ENCODE data around the gene CNTNAP2.

Gene CNTNAP2

DNA sequence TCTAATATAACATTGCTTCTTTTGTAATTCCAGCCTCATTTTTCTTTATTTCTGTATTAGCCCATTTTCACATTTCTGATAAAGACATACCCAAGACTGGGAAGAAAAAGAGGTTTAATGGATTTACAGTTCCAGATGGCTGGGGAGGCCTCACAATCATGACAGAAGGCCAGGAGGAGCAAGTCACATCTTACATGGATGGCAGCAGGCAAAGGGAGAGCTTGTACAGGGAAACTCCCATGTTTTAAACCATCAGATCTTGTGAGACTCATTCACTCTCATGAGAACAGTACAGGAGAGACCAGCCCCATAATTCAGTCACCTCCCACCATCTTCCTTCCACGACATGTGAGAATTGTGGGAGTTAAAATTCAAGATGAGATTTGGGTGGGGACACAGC lies 510.3 kb downstream of the CNTNAP2 start:
- no peak for DNase-seq

DNA sequence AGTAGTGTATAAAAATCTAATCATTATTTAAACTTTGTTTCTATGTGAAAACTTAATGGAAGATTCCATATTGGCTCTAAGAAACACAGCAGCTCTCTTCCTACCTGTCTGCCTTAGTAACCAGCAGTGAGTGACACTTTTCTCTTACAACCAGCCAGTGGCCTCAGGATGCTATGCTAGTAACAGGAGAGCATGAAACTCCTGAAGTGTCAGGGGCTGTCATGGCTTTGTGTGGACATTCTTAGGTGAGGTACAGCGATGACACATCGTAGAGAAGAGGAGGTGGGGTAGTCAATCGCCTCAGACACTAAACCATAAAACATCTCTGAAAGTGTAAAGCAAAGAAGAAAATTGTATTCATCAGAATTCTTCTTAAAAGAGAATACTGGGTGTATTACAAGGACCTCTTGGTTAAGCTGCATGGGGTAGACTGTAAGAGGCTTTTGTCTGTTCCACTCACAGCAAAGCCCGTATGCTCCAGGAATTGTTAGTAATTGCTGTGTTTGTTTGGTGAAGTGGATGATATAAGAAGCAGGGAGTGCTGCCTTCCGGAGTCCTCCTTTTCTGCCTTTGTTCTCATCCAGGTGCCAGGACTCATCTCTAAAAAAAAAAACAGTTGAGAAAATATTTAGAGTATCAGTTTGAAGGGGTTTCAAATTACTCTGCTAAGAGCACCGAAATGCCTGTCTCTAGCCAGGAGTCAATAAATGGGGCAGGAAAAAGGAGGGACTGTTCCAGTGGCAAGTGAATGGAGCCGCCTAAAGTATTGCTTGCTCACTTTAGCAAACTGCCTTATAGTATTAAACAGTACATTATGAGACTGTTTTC lies 518.8 kb downstream of the CNTNAP2 start:
- DNase-seq, result no peak

DNA sequence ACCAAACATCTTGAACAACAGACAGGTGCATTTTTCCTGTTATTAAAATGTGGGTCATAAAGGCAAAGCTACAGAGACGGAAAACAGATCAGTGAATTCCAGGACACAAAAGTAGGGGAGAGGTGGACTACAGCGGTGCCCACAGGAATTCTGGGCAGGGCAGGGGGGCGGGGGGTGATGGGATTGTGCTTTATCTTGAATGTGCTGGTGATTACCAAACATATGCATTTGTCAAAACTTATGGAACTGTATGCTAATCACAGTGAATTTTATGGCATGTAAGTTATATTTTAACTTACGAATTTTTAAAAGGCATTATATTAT lies 519.4 kb downstream of the CNTNAP2 start:
- no peak for DNase-seq

DNA sequence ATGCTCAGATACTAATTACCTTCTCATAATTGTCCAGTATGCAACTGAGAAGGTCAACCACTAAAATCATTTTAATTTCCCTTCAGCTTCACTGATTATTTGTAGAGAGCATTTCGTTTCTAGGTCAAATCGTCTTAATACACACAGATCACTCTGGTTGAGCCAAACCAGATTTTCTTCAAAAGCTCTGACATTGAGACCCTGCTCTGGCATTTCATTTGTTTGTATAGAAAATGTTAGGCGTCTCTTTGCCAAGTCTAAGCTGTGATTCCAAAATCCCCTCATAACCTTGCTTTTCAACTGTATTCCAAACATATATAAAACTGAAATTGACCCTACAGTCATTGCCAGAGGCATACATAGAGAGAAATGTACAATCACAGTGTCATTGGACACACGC lies 520.0 kb downstream of the CNTNAP2 start:
- no peak for DNase-seq

DNA sequence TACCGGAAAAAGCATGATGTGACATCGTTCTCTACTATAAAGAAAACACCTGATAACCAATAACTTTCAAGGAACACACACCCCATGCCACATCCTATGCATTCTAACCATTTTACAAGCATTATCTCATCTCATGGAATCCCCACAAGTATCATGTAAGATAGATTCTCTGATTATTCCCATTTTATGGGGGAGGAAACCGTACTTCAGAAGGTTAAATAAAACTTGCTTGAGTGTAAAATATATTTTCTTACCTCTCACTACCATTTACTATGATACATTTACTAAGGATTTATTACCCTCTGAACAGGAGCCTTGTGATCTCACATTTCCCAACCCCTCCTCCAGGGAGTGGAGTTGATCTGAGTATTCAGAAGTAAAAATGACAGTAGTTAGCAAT lies 522.7 kb downstream of the CNTNAP2 start:
- DNase-seq, result no peak

DNA sequence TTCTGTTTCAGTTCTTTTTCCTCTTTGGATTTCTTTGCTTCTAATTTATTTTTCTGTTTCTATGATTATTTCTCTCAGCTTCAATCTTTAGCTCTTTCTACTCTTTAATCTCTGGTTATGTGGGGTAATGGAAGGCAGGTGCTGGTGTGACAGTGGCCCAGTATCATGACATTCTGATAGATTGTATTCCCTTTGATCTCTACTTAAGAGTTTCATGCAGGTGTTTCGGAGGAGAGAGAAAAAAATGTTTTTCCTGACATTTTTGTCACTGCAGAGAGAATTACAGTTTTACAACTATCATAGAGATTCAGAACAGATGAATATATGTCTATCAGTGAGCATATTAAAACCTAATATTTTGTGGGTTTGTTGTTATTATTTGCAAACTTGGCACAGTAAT lies 524.9 kb downstream of the CNTNAP2 start:
- DNase-seq, result no peak

DNA sequence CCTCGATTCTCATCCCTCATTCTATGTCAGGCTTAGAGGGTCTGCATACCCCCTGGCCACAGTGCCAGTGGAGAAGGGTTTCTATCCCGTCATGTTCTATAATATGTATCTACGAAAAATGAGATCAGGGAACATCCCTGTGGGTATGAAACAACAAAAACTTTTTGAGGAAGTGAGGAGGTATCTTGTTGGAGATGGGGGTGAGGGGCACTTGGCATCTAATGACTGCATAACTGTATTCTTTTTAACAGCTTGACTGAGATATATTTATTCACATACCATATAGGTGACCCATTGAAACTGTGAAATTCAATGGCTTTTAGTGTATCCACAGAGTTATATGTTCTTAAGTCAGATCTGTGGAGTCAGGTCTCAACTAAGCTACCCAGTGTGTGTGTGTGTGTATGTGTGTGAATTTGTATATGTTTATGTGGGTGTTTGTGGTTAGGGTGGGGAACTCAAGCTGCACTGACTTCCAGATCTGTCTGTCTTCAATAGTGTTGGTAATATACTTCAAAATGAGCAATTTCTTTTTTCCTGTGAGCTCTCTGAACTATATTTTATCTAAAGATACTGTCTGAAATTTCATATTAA lies 528.9 kb downstream of the CNTNAP2 start:
- DNase-seq, result no peak

DNA sequence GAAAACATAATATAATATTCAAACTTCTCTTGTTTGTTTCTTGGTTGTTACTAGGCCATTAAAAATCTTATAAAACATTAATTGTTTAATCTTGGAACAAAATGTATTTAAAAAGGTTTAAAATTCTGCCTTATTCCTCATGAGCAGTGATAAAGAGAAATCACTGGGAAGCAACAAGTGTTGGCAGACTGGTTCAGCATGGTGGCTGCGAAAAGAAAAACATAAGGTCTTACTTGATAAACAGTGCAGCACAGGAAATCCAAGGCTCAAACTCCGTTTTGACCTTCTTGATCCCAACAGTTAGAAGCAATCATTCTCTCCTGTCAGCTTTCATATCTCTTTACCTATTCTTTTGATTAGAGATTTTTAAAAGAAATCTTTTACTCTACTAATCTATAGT lies 530.8 kb downstream of the CNTNAP2 start:
- no peak for DNase-seq

DNA sequence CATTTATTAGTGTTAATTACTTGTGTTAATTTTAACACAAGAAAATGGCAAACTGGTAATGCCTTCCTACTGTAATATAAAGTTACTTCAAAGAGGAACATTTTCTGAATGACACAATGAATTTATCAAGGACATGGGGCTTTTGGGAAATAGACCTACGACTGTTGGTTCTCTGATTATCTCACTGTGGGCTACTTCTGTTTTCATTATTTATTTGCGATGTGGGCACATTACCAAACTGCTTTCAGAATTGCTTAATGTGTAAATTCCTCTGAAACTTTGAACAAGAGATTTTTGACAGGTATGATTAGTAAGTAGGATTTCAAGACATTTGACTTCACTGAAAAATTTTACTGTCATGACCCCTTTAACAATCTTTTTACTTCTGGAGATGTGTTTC lies 535.6 kb downstream of the CNTNAP2 start:
- no peak for DNase-seq

DNA sequence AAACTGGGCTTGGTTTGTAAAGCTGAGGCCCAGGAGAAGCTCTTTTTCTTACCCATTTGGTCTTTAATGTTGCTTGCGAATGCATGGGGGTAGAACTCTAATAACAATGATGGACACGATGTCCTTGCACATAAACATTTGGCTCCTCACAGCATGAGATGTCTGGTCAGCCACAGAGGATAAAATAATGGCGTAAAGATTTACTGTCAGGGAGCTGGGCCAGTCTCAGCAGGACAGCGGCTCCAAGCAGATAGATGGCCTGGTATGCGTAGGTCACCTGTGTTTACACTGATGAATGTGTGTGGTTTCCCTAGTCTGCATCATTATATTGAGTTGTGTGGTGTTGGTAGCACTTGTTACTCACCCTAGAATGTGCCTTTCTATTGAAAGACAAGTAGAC lies 537.4 kb downstream of the CNTNAP2 start:
- no peak for DNase-seq

DNA sequence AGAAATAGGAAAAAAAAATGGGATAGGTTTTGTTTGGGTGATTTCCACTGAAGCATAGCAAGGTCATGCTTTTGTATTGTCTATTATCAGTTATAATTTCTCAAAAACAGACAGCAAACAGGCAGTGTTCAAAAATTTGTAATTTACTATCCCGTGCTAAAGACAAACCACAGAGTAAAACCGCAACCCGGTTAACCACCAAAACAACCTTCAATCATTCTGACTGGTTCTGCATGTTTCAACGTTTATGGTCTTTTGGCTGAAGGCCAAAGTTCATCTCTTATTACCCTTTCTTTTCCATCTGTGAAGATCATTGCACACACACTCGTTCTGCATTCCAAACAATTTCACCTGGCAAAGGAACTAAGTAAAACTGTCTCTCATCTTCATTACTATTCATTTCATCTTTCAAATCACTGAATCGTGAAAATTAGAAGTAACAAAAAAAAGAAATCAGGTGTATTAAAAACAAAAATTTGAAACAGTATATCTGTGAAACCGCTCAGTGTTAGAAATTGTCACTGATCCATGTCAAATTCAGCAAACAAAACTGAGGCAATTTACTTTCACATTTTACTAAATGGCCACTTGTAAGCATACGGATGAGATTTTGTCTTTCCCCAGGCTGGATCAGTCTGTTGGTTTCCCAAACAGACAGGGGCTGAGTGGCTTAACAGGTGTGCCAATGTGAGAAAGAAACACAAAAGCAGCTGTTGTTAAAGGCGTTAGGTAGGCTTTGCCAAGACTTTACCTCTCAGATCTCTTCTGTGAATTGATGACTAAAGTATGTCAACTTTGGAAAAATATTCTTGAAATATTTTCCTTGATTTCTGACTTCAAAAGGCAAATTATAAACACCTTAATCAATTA lies 539.6 kb downstream of the CNTNAP2 start:
- DNase-seq, result peak; percentile 1

DNA sequence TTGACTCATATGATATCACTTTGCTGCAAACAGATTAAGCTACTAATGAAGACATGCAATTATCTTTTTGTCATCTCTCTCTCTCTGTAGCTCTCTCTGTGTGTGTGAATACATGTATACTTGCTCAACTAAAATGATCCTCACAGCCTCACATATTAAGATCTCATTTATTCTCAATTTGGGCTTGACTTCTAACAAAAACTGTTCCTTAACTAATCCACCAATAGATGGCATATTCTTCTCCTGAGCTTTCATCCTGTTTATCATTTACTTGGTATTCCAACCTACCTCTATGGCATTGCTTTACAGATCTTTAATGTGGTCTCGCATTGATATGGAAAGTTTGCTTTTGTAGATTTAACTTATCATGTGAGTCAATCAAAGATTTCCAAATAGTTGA lies 540.4 kb downstream of the CNTNAP2 start:
- DNase-seq, result no peak

DNA sequence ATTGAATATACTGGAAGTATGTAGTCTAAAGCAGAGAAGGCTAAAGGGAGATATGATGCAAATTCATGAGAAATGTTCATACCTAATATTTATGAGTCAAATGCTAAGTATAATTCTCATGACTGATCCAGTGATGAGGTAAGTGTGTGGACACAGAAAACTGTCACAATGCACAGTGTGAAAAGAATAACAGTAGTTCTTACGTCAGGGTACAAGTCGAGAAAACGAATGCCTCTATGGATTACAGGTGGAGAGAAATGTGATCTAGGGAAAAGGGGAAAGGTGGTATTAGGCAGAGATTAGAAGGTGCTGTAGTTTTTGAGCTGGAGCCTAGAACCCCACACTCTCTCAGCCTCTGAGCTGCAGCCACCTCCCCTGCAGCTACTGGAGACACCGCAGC lies 542.0 kb downstream of the CNTNAP2 start:
- DNase-seq, result no peak

DNA sequence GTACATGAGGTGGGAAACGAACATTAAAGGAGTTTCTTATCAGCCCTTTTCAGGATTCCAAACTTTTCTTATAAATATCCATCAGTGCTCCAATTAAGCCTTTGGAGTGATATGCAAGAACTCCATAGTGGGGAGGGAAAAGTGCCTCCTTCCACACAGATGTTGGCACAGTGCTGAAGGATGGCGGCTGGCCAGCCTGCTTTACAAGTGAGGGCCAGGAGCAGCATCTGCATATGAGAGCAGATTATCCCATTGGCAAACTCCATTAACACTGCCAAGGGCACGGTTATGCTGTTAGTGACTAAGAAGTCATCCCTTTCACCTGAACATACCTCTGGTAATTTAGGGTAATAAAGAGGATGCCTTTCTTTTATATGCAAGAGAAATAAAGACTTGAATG lies 543.1 kb downstream of the CNTNAP2 start:
- DNase-seq, result no peak

DNA sequence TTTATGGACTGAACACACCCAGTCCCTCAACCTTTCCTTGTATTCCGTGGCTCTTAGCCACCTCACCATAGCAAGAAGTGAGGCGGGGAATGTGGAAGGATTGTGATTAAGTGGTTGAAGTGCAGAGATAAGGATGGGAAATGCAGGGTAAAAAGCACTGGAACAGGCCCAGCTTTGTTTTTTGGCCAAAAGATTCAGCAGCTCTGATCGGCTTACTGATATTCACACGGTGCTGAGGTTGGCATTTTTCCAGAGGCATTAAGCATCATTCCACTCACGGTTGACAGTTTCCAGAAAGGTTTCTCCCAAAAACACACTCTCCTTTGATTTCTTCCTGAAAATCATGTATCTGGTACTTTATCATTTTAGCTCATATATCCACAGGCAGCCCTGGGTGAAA lies 544.2 kb downstream of the CNTNAP2 start:
- DNase-seq, result no peak

DNA sequence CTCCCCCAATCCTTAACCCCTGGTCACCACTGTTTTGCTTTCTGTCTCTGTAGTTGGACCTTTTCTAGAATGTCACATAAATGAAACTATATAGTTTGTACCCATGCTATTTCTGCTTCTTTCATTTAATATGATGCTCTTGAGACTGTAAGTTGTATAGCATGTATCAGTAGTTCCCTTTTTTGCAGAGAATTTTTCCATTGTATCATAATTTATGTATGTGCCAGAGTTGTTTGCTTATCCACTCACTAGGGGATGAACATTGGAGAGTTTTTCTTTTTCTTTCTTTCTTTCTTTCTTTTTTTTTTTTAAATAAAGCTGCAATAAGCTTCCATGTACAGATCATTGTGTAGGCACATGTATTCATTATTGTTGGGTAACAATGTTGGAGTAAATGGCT lies 544.8 kb downstream of the CNTNAP2 start:
- DNase-seq, result no peak

DNA sequence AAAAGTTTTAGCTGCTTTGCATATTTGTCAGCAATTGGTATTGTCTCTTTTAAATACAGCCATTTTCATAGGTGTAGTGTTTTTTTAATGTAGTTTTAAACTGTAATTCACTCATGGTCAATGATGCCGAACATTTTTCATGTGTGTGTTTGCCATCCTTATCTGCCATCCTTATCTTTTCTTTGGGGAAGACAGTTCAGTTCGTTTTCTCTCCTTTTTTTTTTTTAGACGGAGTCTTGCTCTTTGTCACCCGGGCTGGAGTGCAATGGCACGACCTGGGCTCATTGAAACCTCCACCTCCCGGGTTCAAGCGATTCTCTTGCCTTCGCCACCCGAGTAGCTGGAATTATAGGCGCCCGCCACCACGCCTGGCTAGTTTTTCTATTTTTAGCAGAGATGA lies 545.3 kb downstream of the CNTNAP2 start:
- no peak for DNase-seq

DNA sequence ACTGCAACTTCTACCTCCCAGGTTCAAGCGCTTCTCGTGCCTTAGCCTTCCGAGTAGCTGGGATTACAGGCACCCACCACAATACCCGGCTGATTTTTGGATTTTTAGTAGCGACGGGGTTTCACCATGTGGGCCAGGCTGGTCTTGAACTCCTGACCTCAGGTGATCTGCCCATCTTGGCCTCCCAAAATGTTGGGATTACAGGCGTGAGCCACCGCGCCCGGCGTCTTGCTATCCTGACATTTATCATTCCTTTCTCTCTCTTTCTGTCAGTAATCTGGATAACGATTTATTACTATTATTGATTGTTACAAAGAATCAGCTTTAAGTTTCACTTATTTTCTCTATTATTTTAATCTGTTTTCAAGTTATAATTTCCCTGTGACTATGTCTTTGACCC lies 548.4 kb downstream of the CNTNAP2 start:
- no peak for DNase-seq

DNA sequence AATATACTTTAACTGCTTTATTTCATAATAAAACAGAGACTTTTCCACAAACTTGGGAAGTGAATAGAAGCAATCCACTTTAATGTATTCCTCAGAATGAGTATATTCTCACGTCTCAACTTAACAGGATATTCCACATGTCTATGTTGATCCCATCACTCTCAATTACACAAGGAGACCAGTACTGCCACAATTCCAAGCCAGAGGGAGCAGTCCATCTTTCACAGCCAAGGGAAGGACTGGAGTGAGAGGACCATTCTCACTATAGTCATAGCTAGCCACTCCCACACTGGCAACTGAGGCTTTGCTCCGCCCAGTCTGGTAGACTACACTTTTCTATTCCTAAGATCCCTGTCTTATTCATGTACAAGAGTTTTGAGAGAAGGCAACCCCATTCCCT lies 553.9 kb downstream of the CNTNAP2 start:
- no peak for DNase-seq

DNA sequence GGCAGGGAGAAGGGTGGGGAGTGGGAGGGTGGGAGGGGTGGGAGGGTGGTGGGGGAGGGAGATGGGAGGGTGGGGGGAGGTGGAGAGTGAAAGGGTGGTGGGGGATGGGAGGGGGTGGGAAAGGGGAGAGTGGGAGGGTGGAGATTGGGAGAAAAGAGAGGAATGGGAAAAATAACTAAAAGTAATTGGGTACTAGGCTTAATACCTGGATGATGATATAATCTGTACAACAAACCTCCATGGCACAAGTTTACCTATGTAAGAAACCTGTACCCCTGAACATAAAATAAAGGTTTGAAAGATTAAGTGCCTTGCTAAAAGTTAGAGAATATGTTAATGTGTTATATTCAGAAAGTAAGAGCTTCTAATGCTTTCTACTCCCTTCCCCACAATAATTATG lies 564.9 kb downstream of the CNTNAP2 start:
- no peak for DNase-seq

DNA sequence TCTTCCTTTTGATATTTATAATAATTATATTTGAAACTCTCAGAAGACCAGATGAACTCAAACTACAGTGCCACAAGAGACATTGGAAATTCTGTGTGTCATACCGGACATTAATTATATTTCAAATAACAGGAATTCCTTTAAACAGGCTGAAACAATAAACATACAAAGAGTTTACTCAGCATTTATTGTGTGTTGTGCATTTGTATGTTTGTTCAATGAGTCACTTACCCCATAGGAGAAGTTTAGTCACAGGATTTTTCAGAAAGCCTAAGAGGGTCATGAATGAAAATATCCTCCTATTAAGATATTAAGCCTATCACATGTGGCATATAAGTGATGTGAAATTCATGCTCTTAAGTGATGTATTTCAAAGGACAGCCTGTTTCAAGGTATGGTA lies 566.8 kb downstream of the CNTNAP2 start:
- no peak for DNase-seq

DNA sequence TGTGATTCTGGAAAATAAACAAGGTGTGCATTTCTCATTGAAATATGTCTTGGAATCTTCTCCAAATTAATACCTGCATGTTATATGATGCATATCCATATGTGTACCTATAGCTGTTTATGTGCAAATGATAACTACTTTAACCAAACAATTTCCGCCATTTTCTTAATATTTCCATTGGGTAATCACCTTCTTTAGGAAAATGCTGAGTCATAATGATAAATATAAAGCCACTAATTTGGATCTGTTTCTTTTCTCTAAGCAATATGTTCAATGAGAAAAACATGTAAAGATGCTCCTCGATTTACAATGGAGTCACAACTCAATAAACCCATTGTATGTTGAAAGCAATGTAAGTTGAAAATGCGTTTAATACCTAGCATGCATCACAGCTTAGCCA lies 574.4 kb downstream of the CNTNAP2 start:
- no peak for DNase-seq

DNA sequence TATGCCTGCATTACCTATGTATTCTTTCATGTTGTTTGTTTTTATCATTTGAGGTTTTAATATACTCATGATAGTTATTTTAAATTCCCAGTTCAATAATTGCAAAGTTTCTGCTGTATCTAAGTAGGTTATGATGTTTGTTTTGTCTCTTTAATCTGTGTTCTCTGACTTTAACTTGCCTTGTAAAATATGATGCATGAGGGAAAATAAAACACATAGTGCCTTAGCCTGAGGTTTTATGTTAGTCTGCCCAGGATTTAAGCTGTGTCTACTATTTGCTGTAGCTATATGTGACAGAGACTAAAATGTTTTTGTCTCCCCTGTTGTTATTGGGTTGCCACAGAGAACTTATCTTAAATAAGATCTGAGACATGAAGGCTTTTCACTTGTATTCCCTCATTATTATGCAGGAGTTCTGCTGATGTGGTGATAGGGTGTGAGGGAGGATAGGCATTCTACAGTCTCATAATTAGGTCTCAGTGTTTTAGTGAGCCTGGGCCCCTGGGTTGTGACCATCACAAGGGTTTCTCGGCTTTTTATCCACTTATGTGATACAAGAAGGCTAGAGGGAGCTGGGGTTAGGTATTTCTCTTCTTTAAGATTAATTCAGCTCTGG lies 582.5 kb downstream of the CNTNAP2 start:
- DNase-seq, result no peak

Data from activated CD4-positive, alpha-beta T cell treated with anti-CD3 and anti-CD28 coated beads, Interleukin-2, Interleukin-6, amounts not matched to agents 100 ng/mL and 50 ng/mL, durations not matched to agents 16 hours and 8 hours (primary cell).